ENCODE results near the gene ACSL1. TPM values are rescaled to one million over a fixed set of nuclear protein-coding genes. Genes with fewer than 3 reads are reported as not detected.

ACSL1 gene
- total RNA-seq, 1 donor from 2014 or later: 31.7 TPM

- H3K27ac Mint-ChIP-seq (ENCODE audit: unreplicated experiment): no peak overlapping the region
- peaks cover 17% of the 10 kb centered on the region for H3K36me3 Mint-ChIP-seq (ENCODE audit: unreplicated experiment)
- no peak overlapping the region for H3K4me3 Mint-ChIP-seq (ENCODE audit: unreplicated experiment)
- H3K9me3 Mint-ChIP-seq (ENCODE audit: unreplicated experiment): peaks cover 3% of the 10 kb centered on the region
- no peaks in the 10 kb centered on the region for H3K4me1 Mint-ChIP-seq (ENCODE audit: low read depth, unreplicated experiment)
- no peak for TF ChIP-seq CTCF (IDR thresholded peaks at IDR 0.05; ENCODE audit: partially characterized antibody, unreplicated experiment)
- H3K27me3 Mint-ChIP-seq (ENCODE audit: unreplicated experiment): no peaks in the 10 kb centered on the region
- DNase-seq: no peak
These were observed 104.5 kb downstream of the ACSL1 start for GRCh38 chr4:184721254-184721653.

GRCh38 chr4:184719407-184719806 lies 106.4 kb downstream of the ACSL1 start:
- Mint-ChIP-seq H3K27me3 (ENCODE audit: unreplicated experiment) (no peaks in the 10 kb centered on the region), H3K9me3 (ENCODE audit: unreplicated experiment) (peaks cover 3% of the 10 kb centered on the region), H3K36me3 (ENCODE audit: unreplicated experiment) (peaks cover 17% of the 10 kb centered on the region), H3K4me1 (ENCODE audit: low read depth, unreplicated experiment) (no peaks in the 10 kb centered on the region), H3K27ac (ENCODE audit: unreplicated experiment) (no peak overlapping the region), H3K4me3 (ENCODE audit: unreplicated experiment) (no peak overlapping the region)
- no peak for DNase-seq
- no peak for TF ChIP-seq CTCF (IDR thresholded peaks at IDR 0.05; ENCODE audit: partially characterized antibody, unreplicated experiment)

GRCh38 chr4:184715526-184715925 lies 110.2 kb downstream of the ACSL1 start:
- DNase-seq: no peak
- no peak for TF ChIP-seq CTCF (IDR thresholded peaks at IDR 0.05; ENCODE audit: partially characterized antibody, unreplicated experiment)
- H3K36me3 Mint-ChIP-seq (ENCODE audit: unreplicated experiment): peaks cover 9% of the 10 kb centered on the region
- H3K9me3 Mint-ChIP-seq (ENCODE audit: unreplicated experiment): peaks cover 3% of the 10 kb centered on the region
- H3K27ac Mint-ChIP-seq (ENCODE audit: unreplicated experiment): no peak overlapping the region
- no peak overlapping the region for H3K4me3 Mint-ChIP-seq (ENCODE audit: unreplicated experiment)
- no peaks in the 10 kb centered on the region for H3K27me3 Mint-ChIP-seq (ENCODE audit: unreplicated experiment)
- no peaks in the 10 kb centered on the region for H3K4me1 Mint-ChIP-seq (ENCODE audit: low read depth, unreplicated experiment)

GRCh38 chr4:184713887-184714286 lies 111.9 kb downstream of the ACSL1 start:
- H3K9me3 Mint-ChIP-seq (ENCODE audit: unreplicated experiment): peaks cover 3% of the 10 kb centered on the region
- no peak for TF ChIP-seq CTCF (IDR thresholded peaks at IDR 0.05; ENCODE audit: partially characterized antibody, unreplicated experiment)
- H3K27ac Mint-ChIP-seq (ENCODE audit: unreplicated experiment): no peak overlapping the region
- DNase-seq: no peak
- peaks cover 4% of the 10 kb centered on the region for H3K36me3 Mint-ChIP-seq (ENCODE audit: unreplicated experiment)
- H3K4me1 Mint-ChIP-seq (ENCODE audit: low read depth, unreplicated experiment): no peaks in the 10 kb centered on the region
- no peak overlapping the region for H3K4me3 Mint-ChIP-seq (ENCODE audit: unreplicated experiment)
- no peaks in the 10 kb centered on the region for H3K27me3 Mint-ChIP-seq (ENCODE audit: unreplicated experiment)

GRCh38 chr4:184712322-184712721 lies 113.4 kb downstream of the ACSL1 start:
- TF ChIP-seq CTCF (IDR thresholded peaks at IDR 0.05; ENCODE audit: partially characterized antibody, unreplicated experiment): no peak
- Mint-ChIP-seq H3K9me3 (ENCODE audit: unreplicated experiment) (no peaks in the 10 kb centered on the region), H3K27ac (ENCODE audit: unreplicated experiment) (no peak overlapping the region)

More at GRCh38 chr4:184712322-184712721, 113.4 kb downstream of the ACSL1 start:
- Mint-ChIP-seq H3K4me3 (ENCODE audit: unreplicated experiment) (no peak overlapping the region), H3K4me1 (ENCODE audit: low read depth, unreplicated experiment) (no peaks in the 10 kb centered on the region), H3K36me3 (ENCODE audit: unreplicated experiment) (no peaks in the 10 kb centered on the region), H3K27me3 (ENCODE audit: unreplicated experiment) (no peaks in the 10 kb centered on the region)
- no peak for DNase-seq
